ENCODE data around the gene TUSC2.

Gene TUSC2

DNA sequence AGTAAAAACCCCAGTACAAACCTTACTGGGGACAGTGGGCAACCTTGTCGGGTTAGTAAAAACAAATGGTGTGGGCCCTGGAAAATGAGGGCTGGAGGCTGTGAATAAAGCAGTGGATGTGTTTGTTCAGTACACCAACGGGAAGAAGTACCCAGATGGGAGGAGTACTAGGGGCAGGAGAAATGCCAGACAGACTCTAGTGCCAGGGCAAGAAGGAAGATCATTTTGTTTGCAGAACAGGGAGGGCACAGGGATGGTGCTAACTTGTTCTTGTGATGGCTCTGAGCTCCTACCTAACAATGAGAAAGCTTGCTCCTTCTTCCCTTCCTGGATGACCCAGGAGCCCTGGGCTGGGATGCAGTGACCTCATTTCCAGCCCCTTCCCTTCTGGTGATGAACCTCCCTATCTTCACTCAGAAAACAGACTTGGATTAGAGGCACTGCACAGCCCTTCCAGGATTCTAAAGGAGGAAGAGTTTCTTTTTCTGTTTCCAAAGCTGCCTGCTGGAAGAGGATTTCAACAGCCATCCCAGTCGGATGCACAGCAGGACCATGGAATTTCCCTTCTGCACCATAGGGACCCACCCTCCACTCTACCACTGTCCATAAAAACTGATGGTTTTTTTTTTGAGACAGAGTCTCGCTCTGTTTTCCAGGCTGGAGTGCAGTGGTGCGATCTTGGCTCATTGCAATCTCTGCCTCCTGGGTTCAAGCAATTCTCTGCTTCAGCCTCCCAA, 6.5 kb upstream of the TUSC2 start:
- DNase-seq, result no peak

DNA sequence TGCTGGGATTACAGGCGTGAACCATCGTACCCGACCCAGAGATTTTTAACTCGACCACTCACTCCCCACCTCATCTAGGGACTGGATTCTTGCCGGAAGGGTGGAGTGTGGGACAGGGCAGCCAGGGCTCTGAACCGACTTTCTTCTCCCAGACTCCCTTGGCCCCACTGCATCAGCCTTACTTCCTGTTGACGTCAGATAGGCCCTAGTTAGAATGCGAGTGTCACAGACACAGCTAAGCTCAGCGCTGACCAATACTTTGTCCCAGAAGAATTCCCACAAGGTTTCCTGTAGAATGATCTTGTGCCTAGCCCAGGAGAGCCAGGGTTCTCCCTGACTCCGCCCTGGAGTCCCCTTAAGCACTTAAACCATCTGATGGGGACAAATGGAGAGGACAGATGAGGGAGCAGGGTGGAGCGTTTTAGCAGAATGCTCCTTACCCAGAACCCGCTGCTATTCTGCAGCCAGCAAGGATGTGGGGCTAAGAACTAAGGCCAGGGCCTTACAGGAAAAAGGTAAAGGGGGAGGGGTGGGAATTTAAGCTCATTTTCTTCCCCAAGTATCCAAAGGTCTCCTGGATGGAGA, 5.8 kb upstream of the TUSC2 start:
- no peak for DNase-seq

DNA sequence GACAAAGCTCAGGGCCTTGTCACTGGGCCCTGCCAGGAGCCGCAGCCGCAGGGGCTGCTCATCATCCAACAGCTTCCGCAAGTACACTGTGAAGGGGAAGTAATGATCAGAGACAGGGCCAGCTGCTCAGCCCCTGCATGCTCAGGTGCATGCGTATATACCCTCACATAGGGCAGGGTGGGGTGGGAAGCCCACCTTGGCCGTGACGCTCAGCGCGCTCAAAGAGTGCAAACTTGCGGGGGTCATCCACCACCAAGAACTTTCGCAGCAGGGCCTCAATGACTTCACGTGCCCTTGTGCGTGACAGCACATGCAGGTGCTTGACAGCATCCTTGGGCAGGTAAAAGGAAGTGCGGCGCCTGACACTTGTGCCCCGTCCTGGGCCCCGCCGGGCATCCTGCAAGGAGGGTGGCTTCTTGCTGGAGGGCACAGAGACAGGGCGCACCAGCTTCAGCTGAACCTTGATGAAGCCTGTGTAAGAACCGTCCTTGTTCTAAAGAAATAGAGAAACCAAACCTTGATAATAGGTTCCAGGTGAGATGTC, 3.4 kb upstream of the TUSC2 start:
- DNase-seq, result no peak

DNA sequence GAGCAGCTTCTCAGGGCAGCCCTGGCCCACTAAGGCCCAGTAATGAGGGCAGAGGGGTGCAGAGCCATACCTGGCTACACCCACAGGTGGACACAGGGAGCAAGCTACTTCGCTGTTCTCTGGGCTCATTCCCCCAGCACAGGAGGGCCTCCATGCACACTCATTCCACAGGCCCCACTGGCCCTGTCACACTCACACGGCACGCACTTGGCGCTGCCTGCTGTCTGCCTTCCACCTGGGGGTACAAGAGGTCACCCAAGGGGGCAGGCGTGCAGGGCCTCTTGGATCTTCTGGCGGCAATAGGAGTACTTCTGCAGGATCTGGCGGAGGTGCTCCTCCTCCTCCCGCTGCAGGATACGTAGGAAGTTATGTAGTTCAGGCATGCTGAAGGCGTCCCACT, 2.3 kb upstream of the TUSC2 start:
- DNase-seq, result no peak

DNA sequence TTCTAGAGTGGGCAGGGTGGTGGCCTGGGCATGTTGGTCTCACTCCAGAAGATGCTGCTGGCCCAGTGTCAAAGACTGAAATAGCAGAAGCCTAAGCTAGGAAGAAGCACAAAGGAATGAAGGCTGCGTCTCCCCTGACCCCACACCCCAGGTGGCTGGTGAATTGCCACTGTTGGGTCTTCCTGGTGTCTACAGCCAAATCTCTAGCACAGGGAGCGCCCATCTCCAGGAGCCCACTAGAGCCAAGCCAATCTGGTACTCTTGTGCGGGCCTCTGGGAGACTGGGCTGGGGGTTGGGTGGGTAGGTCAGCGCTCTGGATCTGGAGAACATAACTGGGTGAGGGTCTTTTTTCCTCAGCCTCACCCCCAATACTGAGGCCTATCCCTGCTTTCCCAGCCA, 894 bp downstream of the TUSC2 start:
- DNase-seq, result no peak

DNA sequence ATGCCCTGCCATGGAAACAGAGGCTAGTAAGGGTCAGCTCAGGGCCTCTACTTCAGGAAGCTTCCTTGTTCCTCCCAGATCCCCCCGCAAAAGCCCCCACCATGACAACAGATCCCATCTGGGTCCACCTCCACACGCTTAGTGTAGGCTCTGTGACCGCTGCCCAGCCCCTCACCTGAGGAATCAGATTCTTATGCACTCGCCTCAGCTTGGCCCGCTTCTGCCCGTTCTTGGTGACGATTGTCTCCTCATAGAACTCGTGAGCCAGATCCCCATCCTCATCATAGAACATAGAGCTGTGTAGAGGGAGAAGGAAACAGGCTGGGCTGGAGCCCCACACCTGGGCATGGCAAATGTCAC, 1.9 kb downstream of the TUSC2 start:
- DNase-seq, result no peak

DNA sequence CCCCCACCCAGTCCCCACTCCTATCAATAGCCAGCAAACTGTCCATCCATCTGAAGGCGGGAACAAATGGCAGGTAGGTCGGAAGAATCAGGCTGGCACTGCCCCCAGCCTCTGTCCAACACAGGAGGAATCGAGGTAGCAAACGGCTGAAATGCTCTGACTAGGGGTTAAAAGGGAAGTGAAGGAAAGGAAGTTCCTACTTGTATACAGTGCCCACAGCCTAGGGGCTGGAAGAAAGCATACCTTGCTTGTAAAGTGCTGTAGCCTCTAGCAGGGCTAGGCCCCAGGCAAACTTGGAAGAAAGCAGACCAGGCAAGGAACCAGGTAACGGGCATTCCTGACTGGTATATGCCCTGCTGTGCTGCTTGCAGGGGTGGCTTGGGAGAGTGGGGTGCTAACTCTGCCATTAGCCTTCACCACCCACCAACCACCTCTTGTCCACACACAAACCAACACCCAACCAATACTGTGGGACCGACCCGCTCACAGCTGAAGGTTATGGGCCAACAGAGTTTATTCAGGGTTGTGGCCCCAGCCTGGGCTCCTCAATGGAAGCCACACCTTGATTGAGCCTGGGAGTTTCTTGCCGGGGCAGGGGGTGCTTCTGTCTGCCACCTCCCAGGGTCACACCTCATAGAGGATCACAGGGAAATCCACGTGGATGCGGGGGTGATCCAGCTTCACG, 2.4 kb downstream of the TUSC2 start:
- no peak for DNase-seq

DNA sequence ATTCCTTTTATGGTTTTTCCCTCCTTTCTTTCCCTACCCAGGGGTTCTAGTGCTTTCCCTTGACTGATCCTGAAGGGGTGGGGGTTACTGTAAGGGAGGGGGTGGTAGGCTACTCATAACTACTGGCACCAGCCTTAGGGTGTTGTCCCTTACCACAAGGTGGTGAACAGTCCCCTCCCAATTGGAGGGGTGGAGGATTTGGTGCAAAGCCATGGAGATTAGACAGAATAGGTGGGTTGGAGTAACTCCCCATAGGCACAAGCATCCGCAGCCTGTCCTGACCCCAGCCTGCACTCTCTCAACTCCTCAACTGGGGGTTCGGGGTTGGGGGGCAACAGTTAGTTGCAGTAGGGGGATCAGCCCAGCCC, 2.9 kb downstream of the TUSC2 start:
- DNase-seq, result no peak

DNA sequence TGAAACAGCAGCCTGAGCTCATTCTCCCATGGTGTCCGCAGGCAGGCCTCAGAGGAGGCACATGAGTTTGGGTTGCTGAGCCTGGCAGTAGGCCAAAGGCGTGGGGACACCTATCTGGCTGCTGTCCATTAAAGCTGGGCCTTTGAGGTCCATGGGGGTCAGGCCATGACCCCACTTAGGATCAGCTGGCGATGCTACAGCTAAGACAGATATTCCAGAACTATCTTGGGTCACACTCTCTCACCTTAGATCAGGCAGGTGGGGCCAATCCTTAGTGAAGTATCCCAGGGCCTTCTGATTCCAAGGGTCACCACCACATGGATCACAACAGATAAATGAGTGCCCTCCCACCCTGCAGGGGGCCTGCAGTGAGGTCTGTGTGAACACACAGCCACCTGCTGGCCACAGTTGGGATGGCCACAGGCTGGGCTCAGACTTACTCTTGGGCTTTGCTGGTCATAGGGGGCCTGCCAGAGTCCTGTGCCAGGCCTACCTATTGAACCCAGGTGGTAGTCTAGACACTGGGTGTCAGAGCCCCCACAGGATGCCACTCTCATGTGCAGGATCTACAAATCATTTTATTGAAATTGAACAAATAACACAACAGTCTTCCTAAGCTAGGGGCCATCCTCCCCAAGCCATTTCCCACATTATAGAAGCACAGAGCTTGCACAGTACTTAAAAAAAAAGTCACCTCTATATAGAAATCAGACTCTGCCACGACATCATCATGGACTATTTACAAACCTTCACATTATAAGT, 3.5 kb downstream of the TUSC2 start:
- DNase-seq, result peak; percentile 46

DNA sequence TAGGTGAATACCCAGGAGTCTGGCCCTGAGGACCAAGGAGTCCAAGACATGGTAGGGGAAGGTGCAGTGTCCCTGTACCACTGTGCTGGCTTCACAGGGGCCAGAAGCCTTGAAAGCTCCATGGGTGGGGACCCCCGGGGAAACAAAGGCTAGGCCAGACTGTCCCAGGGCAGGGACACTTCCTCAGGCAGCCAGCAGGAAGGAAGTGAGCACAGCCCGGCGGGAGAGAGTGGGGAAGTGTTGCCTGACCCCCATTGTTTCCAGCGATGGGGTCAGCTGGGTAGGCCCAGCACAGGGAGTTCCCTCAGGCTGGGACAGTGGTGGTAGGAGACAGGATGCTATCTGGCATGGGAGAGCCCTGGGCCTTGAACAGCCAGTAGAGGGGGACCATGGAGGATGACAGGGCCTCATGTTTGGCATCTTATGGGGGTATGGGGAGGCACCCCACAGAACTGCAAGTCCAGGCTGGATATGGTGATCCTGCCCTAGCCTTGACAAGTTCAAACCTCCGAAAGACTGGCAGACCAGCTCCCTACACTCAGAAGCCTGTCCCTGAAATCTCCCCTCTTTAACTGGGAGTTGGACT, 4.3 kb downstream of the TUSC2 start:
- no peak for DNase-seq

DNA sequence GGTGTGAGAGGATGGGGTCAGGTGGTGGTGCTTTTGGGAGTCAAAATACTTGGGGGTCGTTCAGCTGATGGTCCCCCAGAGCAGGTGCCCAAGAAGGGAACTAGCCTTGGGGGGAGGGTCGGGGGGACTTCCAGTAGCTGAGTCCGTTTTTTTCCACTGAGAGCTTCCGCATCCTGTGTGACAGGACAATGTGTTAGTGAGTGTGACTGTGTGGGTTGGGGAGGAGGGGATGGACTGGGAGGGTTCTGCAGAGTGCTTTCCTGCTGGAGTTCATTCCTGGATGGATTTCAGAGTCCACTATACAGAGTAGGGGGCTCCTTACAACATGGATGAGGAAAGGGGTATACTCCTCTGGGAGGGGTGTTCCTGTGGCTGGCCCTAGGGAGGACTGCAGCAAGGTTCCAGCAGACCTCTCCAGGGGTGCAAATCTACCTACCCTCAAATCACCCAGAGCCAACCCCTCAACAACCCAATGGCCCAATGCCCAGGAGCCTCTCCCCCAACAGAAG, 4.9 kb downstream of the TUSC2 start:
- no peak for DNase-seq

DNA sequence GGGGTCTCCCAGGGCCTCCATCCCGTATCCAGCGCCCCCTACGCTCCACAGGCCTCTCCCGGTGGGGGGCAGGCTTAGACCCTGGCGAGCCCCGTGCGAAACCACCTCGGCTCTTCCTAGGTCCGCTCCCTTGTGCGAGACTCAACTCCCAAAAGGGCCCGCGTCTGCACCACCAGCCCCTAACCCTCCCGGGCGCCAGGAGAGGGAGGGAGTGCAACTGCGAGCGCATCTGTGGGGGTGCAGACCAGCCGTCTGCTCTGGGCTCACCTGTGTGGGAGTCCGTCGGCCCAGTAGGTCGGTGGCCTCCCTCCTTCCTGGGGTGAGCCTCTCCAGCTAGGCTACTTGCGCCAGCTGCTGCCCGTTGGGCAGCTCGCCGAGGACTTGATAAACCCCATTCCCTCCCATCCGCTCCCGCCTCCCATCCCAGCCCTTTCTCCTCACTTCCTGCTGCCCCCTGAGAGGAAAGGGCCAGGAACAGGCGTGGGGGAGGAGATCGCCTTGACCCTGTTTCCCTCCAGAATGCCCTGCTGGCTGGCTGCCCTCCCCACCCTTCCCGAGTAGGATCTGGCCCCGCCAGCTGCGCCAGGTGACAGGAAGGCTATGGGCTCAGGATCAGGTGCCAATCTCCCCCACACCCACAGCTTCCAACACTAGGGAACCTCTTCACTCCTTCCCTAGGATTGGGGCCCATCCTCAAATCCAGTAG, 5.5 kb downstream of the TUSC2 start, which contains the start of gene HYAL2:
HYAL2 (minus strand) TSS at position 360 of the 706 bp plus-strand sequence. CDS start 2,256 bp downstream, outside the sequence.
- no peak for DNase-seq

DNA sequence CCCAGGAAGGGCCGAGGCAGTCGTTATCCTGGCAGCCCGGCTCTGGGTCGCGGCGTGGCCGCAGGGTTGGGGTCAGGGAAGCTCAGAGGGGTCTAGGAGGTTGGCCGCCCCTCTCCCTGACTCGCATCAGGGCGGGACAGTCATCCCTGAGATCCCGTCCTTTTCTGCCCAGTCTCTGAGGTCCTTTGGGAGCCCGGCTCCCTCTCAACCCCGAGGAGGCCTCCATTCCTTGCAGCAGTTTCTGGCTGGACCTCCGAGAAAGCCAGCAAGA, 6.0 kb downstream of the TUSC2 start:
- no peak for DNase-seq

DNA sequence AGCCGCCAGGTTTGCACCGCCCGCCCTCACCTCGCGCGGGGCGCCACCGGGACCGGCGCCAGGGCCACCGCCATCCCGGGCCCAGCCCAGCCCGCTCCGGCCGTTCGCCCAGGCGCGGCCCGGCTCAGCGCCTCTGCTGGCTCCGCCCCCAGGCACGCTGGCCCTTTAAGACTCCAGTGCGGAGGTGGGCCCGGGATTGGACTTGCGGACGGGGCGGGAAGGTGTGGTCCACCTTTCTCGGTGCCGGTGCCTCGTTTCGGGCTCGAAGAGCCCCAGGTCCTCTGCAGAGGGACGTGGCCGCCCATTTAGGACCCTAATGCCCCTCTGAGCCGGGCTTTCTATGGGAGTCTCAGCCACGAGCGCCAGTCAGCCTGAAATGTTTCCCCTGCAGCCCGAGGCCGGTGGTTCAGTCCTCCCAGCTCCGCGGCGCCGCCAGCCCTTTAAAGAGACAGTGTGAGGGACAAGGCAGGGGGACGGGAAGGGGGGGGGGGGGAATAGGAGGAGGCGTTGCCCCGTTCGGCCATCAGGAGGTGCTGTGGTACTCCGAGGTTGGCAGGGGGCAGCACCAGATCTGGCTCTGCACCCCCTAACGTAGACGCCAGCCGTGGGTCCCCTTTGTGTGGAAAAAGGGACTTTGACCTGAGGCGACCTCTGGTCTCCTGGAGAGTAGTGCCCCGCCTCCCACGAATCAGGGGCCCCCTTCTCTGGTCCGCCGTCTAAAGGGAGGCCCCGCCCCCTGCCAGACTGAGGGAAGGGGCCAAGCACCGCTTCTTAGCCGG, 6.5 kb downstream of the TUSC2 start:
- peak; percentile 78 for DNase-seq

DNA sequence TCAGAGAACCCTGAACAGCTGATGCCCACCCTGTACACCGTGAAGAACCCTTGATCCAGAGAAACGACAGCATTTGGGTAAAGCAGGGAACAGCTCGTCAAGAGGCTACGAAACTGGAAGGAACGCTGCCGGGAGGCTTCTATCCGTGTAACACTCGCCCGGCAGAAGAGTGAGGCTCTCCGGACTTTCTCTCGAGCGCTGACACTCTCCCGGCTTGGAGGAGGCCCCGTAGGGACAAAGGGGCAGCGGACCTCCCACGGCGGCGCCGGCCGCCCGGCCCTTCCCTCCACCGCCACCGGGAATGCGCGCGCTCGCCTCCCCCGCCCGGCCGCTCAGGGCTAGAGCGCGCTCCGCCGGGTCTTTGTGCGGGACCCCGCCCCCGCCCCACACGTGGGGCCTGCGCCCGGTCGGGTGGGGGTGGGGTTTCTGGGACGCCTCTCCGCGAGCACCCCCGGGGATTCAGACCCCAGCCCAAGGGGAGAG, 7.1 kb downstream of the TUSC2 start:
- peak; percentile 29 for DNase-seq

DNA sequence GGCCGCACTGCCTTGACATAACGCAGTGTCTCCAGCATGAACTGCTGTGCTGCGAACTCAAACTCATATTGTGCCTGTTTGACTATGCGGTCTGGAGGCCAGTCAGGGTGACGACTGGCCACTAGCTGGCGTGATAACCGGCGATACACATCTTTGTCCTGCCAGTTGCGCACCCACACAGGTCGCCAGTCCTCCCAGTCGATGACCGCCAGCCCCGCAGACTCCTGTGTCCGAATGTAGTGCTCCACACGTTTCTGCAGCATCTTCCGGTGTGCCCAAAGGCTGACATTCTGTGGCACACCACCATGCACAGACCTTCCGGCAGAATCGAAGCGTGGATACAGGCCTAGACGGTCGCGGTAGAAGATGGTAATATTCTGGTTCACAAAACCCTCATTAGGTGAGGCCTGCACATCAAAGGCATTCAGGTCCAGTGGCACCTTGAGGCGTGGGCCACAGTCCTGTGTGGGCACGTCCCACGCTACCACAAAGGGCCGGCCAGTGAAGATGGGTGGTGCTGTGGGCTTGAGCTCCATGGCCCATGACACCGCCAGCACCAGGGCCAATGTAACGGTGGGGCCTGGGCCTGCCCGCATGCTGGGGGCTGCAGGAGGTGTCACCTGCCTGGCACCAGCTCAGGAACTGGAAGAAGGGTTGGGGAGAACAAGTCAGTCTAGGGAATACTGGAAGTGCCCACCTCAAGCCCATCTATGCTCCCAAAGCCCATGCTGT, 8.0 kb downstream of the TUSC2 start:
- no peak for DNase-seq

DNA sequence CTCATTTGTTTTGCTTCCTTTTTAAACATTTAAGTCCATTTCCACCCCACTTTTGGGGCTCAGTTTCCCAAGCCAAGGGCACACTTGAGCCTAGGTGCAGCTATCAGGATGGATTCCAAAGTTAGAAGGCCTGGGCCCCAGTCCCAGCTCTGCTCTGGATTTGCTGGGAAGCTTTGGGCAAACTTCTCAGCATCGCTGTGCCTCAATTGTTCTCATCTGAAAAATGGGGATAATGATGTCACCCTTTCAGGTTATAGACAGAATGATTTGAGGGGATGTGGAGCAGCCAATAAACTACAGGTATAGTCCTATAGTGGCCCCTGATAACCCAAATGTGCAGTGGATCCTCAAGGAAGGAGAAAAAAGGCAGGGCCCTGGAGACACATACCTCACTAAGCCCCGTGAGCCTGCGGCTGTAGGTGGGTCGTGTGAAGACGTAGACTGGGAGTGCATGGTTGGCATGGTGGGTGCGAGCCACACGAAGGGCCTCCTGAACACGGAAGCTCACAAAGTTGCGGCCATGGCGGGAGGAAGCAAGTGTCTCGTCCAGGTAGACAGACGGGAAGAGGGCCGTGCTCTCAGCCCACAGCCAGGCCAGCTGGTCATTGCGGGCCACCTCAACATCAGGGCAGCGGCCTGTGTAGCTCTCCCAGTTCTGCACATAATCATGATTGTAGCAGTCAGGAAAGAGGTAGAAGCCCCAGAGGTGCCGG, 8.7 kb downstream of the TUSC2 start:
- DNase-seq, result no peak

DNA sequence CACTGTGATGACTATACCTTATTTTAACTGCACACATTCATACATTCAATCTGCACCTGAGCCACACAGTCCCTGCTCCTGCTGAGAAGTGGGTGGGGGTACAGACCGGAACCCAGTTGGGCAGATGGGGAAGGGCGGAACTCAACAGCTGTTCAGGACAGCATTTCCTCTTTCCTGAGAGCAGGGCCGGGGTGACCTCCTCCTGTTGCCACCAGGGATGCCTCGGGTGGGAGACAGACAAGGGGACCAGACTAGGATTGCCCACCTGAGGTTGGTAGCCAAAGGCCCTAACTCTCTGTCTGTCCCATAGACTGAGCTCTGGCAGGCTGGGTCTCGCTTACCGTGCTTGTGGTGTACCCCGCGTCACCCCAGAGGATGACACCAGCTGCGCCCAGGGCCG, 9.4 kb downstream of the TUSC2 start:
- DNase-seq, result no peak

DNA sequence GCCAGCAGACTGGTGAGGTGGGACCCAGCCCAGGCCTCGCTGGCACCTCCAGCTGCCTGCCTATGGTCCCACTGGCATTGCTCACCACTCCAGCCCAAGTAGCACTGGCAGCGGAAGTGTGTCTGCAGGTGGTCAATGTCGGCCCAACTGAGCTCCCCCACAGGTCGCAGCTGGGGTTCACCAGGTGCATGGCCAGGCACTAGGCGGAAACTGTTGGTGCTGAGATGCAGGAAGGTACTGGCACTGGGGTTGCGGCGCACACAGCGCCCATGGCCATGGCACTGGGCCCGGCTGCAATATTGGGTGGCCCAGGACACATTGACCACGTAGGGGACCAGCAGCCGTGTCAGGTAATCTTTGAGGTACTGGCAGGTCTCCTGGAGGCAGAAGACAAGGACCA, 9.9 kb downstream of the TUSC2 start:
- DNase-seq, result no peak

DNA sequence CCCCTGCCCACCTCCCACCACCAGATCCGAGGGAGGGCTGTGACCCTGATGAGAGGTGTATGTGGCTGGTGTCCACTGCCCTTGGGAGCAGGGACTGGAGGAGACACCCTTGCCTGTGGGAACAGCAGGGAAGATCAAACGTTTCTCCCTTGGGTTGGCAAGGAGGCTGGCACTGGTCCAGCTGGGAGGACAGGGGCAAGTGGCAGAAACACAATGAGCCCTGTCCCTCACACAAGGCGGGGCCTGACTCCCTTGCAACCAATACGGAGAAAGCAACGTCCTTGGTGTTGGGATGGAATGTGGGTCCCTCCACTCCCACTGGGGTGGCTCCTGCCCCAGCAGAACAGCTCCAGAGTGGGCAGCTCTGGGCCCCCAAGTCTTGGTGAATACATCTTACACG, 10.7 kb downstream of the TUSC2 start:
- DNase-seq, result no peak

Measured in MV-4-11 (cell line).